Hepatic stellate cell (primary cell): ENCODE data around the gene AGAP2.
A peak's percentile ranks its signal among the peaks of the same experiment; 100 is the strongest.
"Not testable (repeated sequence)": the region's sequence is repeated elsewhere in the genome, so short reads cannot be mapped to it uniquely, and the experiment has no call there.

Source experiments
- DNase-seq: peaks from one replicate; pipeline ENCODE4 v3.0.0; 2011; ENCODE audit warnings: low spot score

The AGAP2 gene

DNA sequence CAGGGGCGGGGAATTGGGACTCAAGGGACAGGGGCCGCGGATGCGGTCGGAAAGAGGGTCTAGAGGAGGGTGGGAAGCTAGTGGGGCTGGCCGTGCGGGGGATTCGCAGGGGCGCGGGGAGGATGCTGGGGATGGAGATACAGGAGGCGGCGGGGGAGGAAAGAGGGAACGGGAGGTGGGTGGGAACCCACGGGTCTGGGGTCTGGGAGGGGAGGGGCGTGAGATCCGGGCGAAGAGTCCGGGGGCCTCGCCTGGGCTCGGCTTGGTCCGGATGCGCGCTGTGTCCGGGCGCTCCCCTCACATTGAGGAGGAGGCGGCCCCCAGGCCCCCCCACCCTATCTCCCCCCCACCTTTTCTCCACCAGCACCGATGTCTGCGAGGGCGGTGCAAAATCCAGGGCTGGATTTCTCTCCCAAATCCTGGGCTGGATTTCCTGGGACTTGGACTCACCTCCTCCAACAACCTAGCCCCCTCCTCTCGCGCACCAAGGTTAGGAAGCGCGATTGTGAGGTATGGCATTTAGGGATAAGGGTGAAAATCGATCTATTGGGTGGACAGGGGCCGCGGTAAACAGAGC is at the start of gene AGAP2:
Gene AGAP2, minus strand, starts transcription at position 82 of the 577 bp plus-strand sequence. CDS start 496 bp downstream, outside the sequence.
- peak; percentile 55 for DNase-seq

DNA sequence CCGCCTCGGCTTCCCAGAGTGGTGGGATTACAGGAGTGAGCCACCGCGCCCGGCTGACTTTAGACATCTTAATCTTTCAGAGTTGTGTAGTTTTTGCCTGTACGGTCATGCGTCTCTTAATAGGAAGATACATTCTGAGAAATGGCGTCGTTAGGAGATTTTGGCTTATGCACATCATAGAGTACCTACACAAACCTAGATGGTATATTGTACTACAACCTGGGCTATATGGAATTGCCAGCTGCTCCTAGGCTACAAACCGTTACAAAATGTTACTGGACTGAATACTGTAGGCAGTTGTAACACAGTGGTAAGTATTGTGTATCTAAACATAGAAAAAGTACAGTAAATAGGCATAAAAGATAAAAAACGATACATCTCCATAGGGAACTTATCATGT is 45.3 kb upstream of the AGAP2 start:
- no peak for DNase-seq

DNA sequence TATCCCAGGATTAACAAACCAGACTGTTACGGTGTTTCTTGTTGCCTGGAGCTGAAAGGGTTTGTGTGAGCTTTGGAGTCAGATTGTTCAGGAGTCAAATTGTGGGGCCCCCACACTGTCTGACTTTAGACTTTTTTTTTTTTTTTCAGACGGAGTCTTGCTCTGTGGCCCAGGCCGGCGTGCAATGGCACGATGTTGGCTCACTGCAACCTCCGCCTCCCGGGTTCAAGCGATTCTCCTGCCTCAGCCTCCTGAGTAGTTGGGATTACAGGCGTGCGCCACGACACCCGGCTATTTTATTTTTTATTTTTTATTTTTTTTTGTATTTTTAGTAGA is 44.9 kb upstream of the AGAP2 start:
- DNase-seq = no peak

DNA sequence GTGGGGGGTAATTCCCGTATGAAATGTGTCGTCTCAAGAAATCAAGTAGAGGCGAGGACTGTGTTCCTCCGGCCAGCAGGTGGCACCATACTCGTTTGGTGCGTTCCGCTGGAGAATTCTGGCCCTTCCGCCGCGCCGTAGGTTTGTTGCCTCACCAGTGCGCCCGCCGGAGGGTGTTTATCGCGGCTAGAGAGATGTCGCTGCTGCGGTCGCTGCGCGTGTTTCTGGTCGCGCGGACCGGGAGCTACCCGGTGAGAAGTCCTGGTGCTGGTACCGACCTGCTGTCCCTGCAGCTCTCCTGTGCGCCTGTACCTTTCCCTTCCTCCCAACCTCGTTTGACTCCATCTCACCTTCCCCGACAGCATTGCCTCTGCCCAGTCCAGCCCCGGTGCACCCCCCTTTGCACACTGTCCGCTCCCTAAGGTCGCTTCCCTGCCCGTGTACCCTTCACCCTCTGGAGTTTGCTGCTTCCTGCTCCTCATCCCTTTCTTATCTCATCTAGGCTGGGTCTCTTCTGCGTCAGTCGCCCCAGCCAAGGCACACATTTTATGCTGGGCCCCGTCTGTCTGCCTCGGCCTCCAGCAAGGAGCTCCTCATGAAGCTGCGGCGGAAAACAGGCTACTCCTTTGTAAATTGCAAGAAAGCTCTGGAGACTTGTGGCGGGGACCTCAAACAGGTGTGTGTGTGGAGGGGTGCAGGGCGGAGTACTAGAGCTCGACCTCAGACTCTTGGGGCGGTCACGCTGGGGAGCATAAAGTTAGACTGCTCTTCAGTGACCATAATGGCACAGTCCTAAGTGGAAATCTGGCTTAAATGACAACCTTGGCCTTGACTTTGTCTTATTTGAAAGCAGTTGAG is 44.3 kb upstream of the AGAP2 start, which contains the start of gene TSFM:
Gene TSFM, plus strand, starts transcription at position 180 of the 858 bp plus-strand sequence. Its CDS starts 15 bp downstream, at position 195.
- peak; percentile 80 for DNase-seq

DNA sequence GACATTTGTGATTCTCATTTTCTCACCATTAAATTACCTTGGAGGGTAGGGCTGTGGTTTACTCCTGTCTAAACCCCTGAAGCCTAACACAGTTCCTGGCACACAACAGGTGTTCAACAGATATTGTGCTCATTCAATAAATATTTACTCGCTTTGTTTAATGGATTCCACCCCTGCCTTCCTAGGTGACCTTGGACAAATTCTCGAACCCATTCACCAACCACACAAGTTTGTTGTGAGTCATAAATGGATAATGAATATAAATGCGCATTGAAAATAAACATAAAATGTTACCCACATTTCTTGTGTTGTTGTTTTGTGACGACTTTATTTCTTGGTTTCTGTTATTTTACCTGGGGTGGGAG is 43.7 kb upstream of the AGAP2 start:
- no peak for DNase-seq

DNA sequence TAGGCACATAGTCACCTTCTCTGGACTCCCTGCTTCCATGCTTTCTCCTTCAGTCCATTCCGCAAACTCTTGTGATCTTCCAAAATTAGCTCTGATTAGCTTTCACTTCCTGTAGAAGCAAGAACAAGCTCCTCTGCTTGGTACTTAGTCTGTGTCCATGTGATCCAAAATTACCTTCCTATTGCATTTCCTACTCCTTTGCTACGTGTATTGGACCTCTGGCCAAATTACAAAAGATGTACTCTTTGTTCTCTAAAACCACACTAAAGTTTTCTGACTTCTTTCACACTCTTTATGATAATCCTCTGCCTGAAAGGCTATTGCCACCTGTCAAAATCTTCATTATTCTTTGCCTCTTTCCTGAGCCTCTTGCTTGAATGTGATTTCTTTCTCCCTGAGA is 43.3 kb upstream of the AGAP2 start:
- no peak for DNase-seq

DNA sequence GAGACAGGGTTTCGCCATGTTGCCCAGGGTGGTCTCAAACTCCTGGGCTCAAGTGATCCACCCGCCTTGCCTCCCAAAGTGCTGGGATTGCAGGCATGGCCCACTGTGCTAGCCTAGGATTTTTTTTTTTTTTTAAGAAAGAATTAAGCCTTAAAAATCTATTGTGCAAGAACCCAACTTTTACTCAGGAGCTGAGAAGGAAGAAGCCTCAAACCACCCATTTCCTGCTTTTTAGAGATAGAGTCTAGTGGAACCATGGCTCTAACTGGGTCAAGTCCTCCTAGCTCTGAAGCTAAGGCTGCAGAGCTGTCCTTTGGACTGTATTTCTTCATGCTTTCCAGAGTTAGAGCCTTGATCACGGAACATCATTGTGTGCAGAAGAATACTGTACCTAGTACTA is 42.7 kb upstream of the AGAP2 start:
- DNase-seq = no peak

DNA sequence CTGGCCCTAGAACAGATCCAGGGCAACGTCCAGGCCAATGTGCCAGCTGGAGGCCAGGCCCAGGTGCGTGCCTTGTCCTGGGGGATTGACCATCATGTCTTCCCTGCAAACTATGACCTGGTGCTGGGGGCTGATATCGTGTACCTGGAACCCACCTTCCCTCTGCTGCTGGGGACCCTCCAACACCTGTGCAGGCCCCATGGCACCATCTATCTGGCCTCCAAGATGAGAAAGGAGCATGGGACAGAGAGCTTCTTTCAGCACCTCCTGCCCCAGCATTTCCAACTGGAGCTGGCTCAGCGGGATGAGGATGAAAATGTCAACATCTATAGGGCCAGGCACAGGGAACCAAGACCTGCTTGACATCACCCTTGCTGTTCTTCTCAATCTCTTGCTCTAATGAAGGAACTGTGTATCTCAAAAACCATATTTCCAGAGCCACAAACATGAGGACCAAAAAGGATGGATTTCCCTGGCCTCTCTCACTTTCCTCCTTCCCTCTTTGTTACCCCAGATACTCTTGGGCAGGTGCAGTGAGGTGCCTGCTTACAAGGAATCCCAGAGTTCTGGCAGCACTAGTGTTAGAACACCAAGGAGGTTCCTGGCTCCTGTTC is 41.8 kb upstream of the AGAP2 start:
- DNase-seq = no peak

DNA sequence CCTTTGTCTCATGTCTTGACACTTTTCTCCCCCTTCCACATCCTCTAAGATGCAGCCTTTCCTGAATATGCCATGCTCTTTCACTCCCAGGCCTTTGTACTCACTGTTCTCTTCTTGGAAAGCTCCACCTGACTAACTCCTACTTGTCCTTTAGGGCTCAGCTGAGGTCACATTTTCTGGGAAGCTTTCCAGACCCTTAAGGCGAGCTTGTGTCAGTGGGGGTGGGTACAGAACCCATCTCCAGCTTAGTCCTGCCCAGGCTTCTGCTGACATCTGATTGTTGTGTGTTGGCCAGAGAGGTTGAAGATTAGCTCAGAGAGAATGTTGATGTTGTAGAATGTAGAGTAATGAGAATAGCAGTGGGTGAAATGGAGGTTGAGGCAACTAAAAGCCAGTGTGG is 41.2 kb upstream of the AGAP2 start:
- no peak for DNase-seq

DNA sequence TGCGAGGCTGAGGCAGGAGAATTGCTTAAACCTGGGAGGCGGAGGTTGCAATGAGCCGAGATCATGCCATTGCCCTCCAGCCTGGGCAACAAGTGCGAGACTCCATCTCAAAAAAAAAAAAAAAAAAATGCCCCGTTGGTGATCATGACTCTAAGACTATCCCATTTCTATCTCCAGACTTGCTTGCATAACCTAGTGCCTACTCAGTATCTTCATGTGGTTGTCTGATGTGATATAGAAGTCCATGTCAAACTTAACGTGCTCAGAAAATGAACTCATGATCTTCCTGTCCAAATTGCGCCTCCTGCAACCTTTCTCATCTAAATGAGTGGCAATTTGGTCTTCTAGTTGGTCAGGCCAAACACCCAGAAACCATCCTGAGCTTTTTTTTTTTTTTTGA is 39.4 kb upstream of the AGAP2 start:
- no peak for DNase-seq

DNA sequence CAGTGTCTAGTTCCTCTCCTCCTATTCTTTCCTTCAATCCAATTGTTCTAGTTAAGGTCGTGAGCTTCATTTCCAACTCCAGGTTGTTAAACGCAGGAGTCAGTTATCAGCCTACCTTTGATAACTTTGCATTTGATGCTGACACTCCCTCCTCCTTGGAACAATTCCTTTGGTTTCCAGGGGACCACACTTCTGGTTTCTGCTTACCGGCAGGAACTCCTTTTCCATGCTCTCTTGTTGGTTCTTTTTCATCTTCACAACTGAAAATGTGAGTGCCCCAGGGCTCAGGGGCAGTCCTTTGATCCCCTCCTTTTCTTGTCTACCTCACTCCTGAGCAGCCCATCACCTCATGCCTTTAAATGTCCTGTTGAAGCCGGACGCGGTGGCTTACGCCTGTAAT is 38.8 kb upstream of the AGAP2 start:
- DNase-seq = no peak

DNA sequence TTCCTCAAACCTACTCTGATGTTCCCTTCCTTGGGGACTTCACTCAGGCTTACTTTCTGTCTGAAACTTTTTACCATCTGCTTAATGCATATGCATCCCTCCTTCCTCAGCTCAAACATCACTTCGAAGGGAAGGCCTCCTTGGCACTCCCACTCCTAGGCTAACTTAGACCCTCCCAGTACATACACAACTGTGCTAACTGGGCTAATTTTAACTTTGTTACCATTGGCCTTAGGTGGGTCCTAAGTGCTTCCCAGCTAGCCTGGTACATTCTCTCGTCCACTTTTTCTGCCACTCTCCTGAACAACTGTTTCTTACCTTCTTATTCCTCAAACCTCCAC is 37.7 kb upstream of the AGAP2 start:
- no peak for DNase-seq

DNA sequence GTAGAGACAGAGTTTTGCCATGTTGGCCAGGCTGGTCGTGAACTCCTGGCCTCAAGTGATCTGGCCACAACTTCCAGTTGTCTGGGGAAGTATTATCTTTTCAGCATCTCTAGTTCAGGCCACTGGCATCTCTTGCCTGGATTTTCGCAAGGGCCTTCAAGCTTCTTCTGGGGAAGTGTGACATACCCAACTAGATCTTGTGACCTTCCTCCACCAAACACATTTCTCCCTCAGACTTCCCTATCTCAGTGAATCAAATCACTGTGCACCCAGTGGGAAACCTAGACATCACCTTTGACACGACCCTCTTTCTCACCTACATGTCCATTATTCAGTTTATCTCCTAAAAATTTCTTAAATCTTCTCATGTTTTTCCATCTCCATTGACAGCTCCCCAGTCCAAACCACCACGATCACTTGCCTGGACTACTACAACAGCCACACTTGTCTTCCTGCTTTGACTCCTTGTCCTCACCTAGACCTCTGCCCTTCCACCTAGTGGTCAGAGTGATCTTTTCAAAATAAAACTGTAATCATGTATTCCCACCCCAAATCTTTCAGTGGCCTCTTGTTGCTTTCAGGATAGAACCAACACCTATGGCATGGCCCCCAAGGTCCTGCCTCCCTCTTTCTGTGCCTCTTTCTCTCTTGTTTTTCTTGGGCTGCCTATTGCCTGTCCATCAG is 37.2 kb upstream of the AGAP2 start:
- no peak for DNase-seq

DNA sequence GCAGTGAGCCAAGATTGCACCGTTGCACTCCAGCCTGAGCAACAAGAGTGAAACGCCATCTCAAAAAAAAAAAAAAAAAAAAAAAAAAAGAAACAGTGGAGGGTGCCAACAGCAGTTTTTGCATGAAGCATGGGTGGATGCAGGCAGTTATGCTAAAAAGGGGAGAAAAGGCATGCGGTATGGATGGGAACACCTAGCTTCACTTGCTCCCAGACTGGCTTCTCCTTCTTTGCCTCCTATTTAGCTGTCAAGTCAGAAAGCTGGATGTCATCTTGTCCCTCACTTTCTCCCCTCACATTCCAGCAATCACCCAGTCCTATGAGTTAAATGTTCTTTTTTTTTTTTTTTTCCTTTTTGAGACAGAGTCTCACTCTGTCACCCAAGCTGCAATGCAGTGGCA is 36.5 kb upstream of the AGAP2 start:
- DNase-seq = no peak

DNA sequence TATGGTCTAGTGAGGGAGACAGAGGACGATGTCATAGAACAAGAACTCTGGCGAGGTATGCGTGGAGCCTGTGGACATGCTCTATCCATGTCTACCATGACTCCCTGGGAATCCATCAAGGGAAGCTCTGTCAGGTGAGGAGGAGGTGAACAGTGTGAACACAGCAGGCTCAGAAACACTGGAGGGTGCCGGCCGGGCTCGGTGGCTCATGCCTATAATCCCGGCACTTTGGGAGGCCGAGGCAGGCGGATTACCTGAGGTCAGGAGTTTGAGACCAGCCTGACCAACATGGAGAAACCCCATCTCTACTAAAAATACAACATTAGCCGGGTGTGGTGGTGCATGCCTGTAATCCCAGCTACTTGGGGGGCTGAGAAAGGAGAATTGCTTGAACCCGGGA is 36.1 kb upstream of the AGAP2 start:
- not testable (repeated sequence) for DNase-seq

DNA sequence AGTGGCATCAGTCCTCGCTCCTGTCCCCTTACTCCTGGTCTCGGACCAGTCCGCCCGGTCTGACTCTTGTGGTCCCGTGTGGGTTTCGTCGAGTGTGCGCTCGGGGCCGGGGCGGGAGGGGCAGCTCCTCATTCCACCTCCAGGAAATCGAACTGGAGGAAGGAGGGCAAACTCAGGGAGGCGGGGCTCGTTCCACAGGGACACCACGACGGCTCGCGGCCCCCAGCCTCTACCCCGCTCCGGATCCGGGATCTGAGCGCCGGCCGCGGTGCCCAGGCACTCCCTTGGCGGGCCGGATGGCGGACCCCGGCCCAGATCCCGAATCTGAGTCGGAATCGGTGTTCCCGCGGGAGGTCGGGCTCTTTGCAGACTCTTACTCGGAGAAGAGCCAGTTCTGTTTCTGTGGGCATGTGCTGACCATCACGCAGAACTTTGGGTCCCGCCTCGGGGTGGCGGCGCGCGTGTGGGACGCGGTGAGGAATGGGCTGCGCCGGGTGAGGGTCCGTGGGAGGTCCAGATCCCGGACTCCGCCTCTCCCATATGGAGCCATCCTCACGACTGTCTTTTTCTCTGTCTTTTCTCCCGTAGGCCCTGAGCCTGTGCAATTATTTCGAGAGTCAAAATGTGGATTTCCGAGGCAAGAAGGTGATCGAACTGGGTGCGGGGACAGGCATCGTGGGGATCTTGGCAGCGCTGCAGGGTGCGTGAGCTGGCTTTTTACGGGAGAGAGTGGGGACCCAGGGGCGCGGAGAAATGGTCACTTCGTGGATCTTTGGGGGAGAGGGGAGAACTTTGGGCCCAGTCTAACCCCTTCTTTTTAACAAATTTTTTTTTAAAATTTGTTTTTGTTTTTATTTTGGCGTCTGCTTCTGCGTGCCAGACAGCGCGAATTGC is 34.1 kb upstream of the AGAP2 start, which contains the start of gene EEF1AKMT3:
Gene EEF1AKMT3, plus strand, starts transcription at position 186 of the 894 bp plus-strand sequence. Its CDS starts 111 bp downstream, at position 297.
- peak; percentile 77 for DNase-seq

DNA sequence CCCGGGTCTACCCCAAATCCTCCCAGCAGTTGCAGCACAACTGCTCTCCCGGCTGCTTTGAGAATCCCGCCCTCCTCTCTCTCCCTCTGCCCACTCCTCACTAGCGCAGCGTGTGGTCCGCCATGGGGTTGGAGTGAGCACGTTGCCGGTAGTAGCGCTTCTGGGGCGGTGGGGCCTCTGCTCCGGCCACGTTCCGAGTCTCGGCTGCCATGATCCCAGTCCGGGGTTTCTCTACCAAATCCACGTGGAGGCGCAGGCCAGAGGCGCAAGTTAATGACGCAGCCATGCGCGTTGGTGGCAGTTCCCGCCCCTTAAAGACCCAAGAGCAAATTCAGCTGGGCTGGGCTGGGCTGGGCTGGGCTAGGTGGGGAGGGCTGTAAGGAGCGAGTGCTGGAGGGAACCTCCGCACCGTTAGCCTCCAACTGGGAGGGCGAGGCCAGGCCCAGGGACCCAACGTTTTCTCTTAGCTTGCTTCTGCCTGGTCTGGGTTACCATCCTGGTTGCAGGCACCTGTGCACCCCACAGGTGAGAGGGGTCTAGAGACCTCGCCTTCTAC is 33.4 kb upstream of the AGAP2 start, which contains the start of gene METTL1:
Gene METTL1, minus strand, starts transcription at position 233 of the 556 bp plus-strand sequence. Its CDS starts 22 bp downstream, at position 211.
- peak; percentile 97 for DNase-seq

DNA sequence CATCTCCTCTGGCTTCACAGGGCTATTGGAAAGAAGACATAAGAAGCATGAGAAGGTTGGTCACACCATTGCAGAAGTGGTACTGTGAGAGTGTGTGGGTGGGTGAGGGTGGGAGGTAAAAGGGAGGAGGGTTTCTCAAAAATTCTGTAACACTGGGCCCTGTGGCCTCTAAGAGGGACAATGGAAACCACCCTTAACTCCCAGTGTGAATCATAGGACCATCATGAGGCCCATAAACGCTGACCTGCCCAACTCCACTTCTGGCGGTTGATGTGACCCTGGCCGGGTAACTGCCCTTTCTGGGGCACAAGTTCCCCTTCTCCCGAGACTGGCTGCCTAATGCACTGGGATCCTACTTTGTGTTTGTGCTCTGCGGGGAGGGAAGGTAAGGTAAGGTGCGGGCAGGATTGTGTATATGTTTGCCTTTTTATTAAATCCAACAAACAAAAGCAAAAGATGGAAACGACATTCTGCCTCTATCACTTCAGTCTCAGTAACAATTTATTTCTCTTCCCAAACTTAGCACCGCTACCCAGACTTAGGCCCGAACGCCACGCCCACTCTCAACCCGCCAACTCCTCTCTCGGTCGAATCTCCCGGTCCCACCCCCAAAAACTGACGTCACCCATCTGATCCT is 32.8 kb upstream of the AGAP2 start:
- DNase-seq = peak; percentile 97

DNA sequence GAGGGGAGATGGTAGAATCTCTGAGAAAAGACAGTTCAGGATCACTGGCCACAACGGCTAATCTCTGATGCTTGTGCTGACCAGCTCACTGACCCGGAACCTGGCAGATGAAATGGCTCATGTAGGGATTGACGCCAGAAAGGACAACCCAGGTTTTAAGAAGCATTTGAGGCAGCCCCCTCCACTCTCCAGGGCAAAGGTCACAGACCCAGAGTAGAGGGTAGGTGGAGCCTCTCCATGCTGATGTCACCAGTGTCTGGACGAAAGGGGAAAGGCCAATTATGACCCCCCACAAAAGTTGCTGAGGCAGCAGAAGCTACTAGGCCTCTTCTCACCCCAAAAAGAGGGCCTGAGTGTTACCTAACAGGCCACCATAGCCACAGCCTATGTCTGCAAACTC is 32.2 kb upstream of the AGAP2 start:
- DNase-seq = no peak

DNA sequence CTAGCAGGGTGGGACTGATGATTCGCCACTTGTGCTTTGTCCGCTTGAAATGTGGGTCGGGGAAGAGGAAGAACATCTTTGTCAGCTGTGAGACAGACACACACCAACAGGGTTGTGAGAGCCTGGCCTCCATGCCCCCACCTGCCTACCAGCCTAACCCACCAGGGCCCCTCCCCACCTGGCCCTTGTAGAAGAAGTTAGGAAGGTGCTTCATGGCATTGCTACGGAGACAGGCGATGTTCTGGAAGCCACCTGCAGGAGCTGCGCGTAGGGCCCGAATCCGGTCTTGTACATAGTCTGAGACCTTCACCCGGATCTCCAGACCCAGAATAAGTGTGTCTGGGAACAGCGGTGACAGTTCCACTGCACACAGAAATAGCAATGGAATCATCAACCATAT is 31.1 kb upstream of the AGAP2 start:
- no peak for DNase-seq

DNA sequence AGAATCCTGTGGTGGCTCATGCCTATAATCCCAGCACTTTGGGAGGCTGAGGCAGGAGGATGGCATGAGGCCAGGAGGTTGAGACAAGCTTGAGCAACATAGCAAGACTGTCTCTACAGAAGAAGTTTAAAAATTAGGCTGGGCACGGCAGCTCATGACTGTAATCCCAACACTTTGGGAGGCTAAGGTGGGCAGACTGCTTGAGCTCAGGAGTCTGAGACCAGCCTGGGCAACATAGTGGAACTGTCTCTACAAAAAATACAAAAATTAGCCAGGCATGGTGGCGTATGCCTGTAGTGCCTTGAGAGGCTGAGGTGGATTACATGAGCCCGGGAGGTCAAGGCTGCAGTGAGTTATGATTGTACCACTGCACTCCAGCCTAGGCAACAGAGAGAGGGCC is 29.3 kb upstream of the AGAP2 start:
- no peak for DNase-seq
